ENCODE measurements around the gene HSPG2. TPM values are rescaled to one million over a fixed set of nuclear protein-coding genes. Genes with fewer than 3 reads are reported as not detected.

The HSPG2 gene
- total and polyA plus RNA-seq, 2 of the 13 experiments (the other 11 are each of a cell fraction or from before 2014, with no cell fraction given) = 9.1 to 13.1 TPM

GRCh38 chr1:21783679-21784603 lies 153.2 kb downstream of the HSPG2 start (continued):
- no peak; the same call in 1 of the 2 replicates for TF ChIP-seq HMGXB3 (CRISPR knock-in tag; IDR thresholded peaks at IDR 0.05; ENCODE audit: borderline replicate concordance)
- TF ChIP-seq PCBP1 (IDR thresholded peaks at IDR 0.05; ENCODE audit: borderline replicate concordance, low read depth, low read length) = no peak
- no peak for TF ChIP-seq SRY (CRISPR knock-in tag; IDR thresholded peaks at IDR 0.05)
- TF ChIP-seq ATM (IDR thresholded peaks at IDR 0.05; ENCODE audit: borderline replicate concordance) = no peak
- TF ChIP-seq STAT5B (CRISPR knock-in tag; IDR thresholded peaks at IDR 0.05) = no peak
- TF ChIP-seq RFXAP (CRISPR knock-in tag; IDR thresholded peaks at IDR 0.05; ENCODE audit: borderline replicate concordance) = no peak
- TF ChIP-seq MED13 (CRISPR knock-in tag; IDR thresholded peaks at IDR 0.05) = no peak
- no peak for TF ChIP-seq ZNF646 (CRISPR knock-in tag; IDR thresholded peaks at IDR 0.05)
- no peak for TF ChIP-seq MXD1 (CRISPR knock-in tag; IDR thresholded peaks at IDR 0.05)
- TF ChIP-seq SAP130 (CRISPR knock-in tag; IDR thresholded peaks at IDR 0.05; ENCODE audit: low read depth) = peak; percentile 73; the same call in 1 of the 2 replicates
- no peak for TF ChIP-seq ZNF275 (CRISPR knock-in tag; IDR thresholded peaks at IDR 0.05; ENCODE audit: borderline replicate concordance)
- TF ChIP-seq E2F2 (CRISPR knock-in tag; IDR thresholded peaks at IDR 0.05; ENCODE audit: borderline replicate concordance) = no peak
- TF ChIP-seq CAMTA2 (CRISPR knock-in tag; IDR thresholded peaks at IDR 0.05; ENCODE audit: borderline replicate concordance) = no peak
- no peak for TF ChIP-seq HOXA3 (CRISPR knock-in tag; IDR thresholded peaks at IDR 0.05)
